Measurements from ENCODE around the gene AP1G2.

DNA sequence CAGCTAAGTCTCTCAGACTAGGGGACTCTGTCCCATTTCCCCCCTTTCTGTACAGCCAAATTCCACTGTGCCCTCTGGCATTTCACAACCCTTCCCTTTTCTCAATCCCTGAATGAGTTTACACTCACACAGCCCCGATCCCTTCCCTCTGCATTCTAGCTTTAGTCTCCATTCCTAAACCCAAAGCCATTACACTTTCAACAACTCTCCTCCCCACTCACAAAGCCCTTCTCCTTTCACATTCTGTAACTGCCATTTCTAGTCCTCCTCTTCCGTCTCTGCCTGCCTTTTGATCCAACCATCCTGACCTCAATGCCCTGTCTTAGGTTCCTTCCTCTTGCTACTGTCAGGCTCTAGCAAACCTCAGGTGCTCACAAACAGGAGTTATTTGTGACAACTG is 19.7 kb downstream of the AP1G2 start:
- TF ChIP-seq CTCF (IDR thresholded peaks at IDR 0.05) (no peak), POLR2A (IDR thresholded peaks at IDR 0.05; ENCODE audit: low read depth) (no peak), EP300 (IDR thresholded peaks at IDR 0.05) (no peak), POLR2AphosphoS5 (IDR thresholded peaks at IDR 0.05) (no peak)

All from esophagus muscularis mucosa (tissue), 4 donors.